Prostate gland (tissue), 2 donors: ENCODE data around the gene ADO. TPM values are rescaled to one million over a fixed set of nuclear protein-coding genes. Genes with fewer than 3 reads are reported as not detected.

Experiments used
- DNase-seq: peaks from one replicate; pipeline ENCODE4 v3.0.0-alpha.2; 2019; ENCODE audit warnings: low spot score
- H3K27ac ChIP-seq, 2 donors: fragments of 200-600 bp; sonication (generic); 2 replicates each; pipeline ENCODE4 v1.5.1; 2017 to 2019
- H3K27me3 ChIP-seq: fragments of 200-600 bp; sonication (generic); replicated peaks from 2 replicates; pipeline ENCODE4 v1.5.1; 2019; ENCODE audit not compliant: insufficient read depth
- H3K36me3 ChIP-seq, 2 donors: fragments of 200-600 bp; sonication (generic); 1 replicate in 1 of 2; 2 replicates in 1 of 2; pipeline versions ENCODE4 v1.5.1 to v1.8.1; 2017 to 2019
- H3K4me1 ChIP-seq: fragments of 200-600 bp; sonication (generic); replicated peaks from 2 replicates; pipeline ENCODE4 v1.5.1; 2019
- H3K4me3 ChIP-seq, 2 donors: fragments of 200-600 bp; sonication (generic); 2 replicates each; pipeline ENCODE4 v1.5.1; 2017 to 2019
- H3K9me3 ChIP-seq: fragments of 200-600 bp; sonication (generic); 2 replicates; pipeline ENCODE4 v1.5.1; 2017
- CTCF ChIP-seq, 4 experiments: fragments of 200-600 bp in 2 of 4; fragments of 450-650 bp in 2 of 4; sonication (generic) in 2 of 4; IDR thresholded peaks; 1 replicate in 3 of 4; 2 replicates in 1 of 4; pipeline ENCODE4 v1.5.1; 2016 to 2019; ENCODE audit warnings: antibody characterized with exemption in 4 of 4, mild to moderate bottlenecking in 2 of 4, moderate library complexity in 2 of 4
- POLR2A ChIP-seq: fragments of 450-650 bp; IDR thresholded peaks from one replicate; pipeline ENCODE4 v1.6.1; 2016; ENCODE audit warnings: antibody characterized with exemption, mild to moderate bottlenecking
- POLR2AphosphoS5 ChIP-seq: sonication (generic); formaldehyde crosslinking; IDR thresholded peaks from one replicate; pipeline ENCODE4 v1.6.1; 2017; ENCODE audit warnings: antibody characterized with exemption
- WGBS: methylation state at CpG from one replicate; pipeline ENCODE4 v1.1.5; 2018; 5-methylcytosine and 5-hydroxymethylcytosine counted together
- intact Hi-C: fragments of 100-400 bp; cut with DNase I; formaldehyde crosslinking; loops from one replicate; pipeline ENCODE4 v1.14.2; 2022
- total RNA-seq, 2 donors: library from RNA; depleted of rRNA; stranded (reverse); fragments of >200 nt; gene quantifications; one replicate each; pipeline ENCODE4 v1.1.0, GENCODE V29; 2016

ADO gene
- total RNA-seq, 2 donors from 2014 or later = 25.0 to 37.4 TPM

DNA sequence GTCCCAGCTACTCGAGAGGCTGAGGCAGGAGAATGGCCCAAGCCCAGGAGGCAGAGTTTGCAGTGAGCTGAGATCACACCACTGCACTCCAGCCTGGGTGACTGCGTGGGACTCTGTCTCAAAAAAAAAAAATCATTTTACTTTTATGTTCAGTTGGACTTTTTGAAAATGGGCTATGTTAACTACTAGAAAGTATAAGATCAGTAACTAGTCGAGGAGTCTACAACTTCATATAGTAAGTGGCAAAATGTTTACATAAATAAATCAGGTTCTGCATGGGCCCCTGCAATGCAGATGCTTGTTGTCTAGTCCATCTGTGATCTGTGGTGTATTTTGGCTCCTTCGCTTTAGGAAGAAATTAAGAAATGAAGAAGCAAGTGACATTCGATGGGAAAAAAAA lies 12.3 kb upstream of the ADO start:
- Histone ChIP-seq H3K36me3 (no peaks in the 10 kb centered on the region), H3K27me3 (no peaks in the 10 kb centered on the region), H3K4me3 (no peak overlapping the region), H3K4me1 (no peaks in the 10 kb centered on the region), H3K9me3 (no peaks in the 10 kb centered on the region), H3K27ac (no peak overlapping the region)
- DNase-seq = no peak
- 79% methylated on average over 5 of the region's 5 CpGs for WGBS
- intact Hi-C loops = no loop called here
- TF ChIP-seq POLR2A = no peak
- TF ChIP-seq CTCF (IDR thresholded peaks at IDR 0.05) = no peak
- TF ChIP-seq POLR2AphosphoS5 = no peak

DNA sequence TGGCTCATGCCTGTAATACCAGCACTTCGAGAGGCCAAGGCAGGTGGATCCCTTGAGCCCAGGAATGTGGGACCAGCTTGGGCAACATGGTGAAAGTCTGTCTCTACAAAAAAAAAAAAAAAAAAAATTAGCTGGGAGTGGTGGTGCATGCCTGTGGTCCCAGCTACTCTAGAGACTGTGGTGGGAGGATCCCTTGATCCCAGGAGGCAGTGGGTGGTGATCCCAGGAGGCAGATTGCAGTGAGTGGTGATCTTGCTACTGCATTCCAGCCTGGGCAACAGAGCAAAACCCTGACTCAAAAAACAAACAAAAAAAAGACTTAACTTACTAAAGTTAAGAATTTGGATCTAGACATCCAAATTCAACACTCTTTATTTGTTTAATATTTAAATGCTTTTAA lies 10.2 kb upstream of the ADO start:
- no peaks in the 10 kb centered on the region for H3K27me3 ChIP-seq
- TF ChIP-seq POLR2A (no peak), POLR2AphosphoS5 (no peak), CTCF (IDR thresholded peaks at IDR 0.05) (no peak)
- DNase-seq = no peak
- H3K9me3 ChIP-seq = no peaks in the 10 kb centered on the region
- no peaks in the 10 kb centered on the region for H3K4me1 ChIP-seq
- no peak overlapping the region for H3K4me3 ChIP-seq
- intact Hi-C loops = no loop called here
- H3K36me3 ChIP-seq = no peaks in the 10 kb centered on the region
- no peak overlapping the region for H3K27ac ChIP-seq
- WGBS = 82% methylated on average over 1 of the region's 1 CpG

- H3K4me1 ChIP-seq = no peaks in the 10 kb centered on the region
- TF ChIP-seq POLR2A (no peak), POLR2AphosphoS5 (no peak), CTCF (IDR thresholded peaks at IDR 0.05) (no peak)
- no peak overlapping the region for H3K4me3 ChIP-seq
- no peaks in the 10 kb centered on the region for H3K36me3 ChIP-seq
- H3K27ac ChIP-seq = no peak overlapping the region
- H3K27me3 ChIP-seq = no peaks in the 10 kb centered on the region
- intact Hi-C loops = no loop called here
- no peak for DNase-seq
- no peaks in the 10 kb centered on the region for H3K9me3 ChIP-seq
Observed at GRCh38 chr10:62795100-62795499, 9.4 kb upstream of the ADO start.

DNA sequence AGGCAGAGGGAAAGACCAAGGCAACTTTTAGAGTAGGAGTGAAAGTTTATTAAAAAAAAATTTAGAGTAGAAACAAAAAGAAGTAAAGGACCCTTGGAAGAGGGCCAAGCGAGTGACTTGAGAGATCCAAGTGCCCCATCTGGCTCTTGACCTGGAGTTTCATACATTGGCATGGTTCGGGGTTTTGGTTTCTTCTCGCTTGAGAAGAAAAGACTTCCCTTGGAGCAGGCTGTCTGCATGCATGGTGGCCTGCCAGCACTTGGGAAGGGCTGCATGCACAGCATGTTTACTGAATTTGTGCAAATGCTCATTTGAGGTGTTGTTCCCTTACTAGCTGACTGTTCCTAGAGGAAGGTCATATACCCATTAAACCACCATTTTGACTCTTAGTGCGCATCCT lies 8.8 kb upstream of the ADO start:
- H3K36me3 ChIP-seq = no peaks in the 10 kb centered on the region
- intact Hi-C loops = no loop called here
- H3K27me3 ChIP-seq = no peaks in the 10 kb centered on the region
- H3K4me1 ChIP-seq = no peaks in the 10 kb centered on the region
- no peak for DNase-seq
- no peak overlapping the region for H3K4me3 ChIP-seq
- no peaks in the 10 kb centered on the region for H3K9me3 ChIP-seq
- 89% methylated on average over 4 of the region's 4 CpGs for WGBS
- no peak overlapping the region for H3K27ac ChIP-seq
- no peak for TF ChIP-seq POLR2A
- TF ChIP-seq POLR2AphosphoS5 = no peak
- TF ChIP-seq CTCF (IDR thresholded peaks at IDR 0.05) = no peak

- 72% methylated on average over 3 of the region's 3 CpGs for WGBS
- Histone ChIP-seq H3K36me3 (no peaks in the 10 kb centered on the region), H3K9me3 (no peaks in the 10 kb centered on the region), H3K27ac (no peak overlapping the region), H3K4me1 (no peaks in the 10 kb centered on the region), H3K4me3 (no peak overlapping the region), H3K27me3 (no peaks in the 10 kb centered on the region)
- intact Hi-C loops = no loop called here
- TF ChIP-seq POLR2AphosphoS5 (no peak), POLR2A (no peak), CTCF (IDR thresholded peaks at IDR 0.05) (no peak)
- DNase-seq = no peak
Observed at GRCh38 chr10:62796896-62797295, 7.6 kb upstream of the ADO start.
